HG02642 (cell line): ENCODE results near the gene FAF2.

Experiments used
- ATAC-seq: cut with Tn5 transposase; IDR thresholded peaks from one replicate; pipeline ENCODE4 v1.9.1; 2021; ENCODE audit warnings: mild to moderate bottlenecking; ENCODE audit not compliant: unreplicated experiment, poor library complexity

Gene FAF2

DNA sequence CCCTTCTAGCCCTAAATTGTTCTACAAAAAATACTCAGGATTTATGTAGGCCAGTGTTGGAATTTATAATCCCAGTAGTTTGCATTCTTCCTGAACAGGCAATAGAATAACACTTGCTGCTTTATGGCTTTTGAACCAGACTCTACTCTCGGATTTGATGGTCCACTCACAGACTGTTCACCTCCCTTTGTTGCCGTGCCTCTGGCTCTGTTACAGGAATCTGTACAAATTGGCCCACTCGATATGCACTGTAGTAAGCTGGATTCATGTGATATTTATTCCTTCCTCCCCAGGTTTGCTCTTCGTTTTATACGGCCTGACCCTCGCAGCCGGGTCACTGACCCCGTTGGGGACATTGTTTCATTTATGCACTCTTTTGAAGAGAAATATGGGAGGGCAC lies 43.7 kb downstream of the FAF2 start:
- no peak for ATAC-seq

DNA sequence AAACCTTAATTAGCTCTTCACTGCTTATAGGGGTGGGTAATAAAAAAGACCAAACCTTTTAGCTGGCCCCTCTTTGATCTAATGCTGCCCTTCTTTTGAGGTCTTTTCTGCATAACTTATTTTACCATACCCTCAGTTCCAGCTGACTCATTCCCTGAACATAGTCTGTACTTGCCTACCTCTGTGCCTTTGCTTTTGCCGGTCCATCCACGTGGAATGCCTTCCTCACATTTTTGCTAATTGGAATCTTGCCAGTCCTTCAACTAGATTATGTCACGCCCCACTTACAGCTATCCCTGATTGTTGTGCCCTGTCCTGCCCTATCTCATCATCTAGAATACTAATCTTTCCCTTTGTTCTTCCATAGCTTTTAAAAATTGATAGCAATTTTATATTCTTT lies 44.2 kb downstream of the FAF2 start:
- no peak for ATAC-seq

DNA sequence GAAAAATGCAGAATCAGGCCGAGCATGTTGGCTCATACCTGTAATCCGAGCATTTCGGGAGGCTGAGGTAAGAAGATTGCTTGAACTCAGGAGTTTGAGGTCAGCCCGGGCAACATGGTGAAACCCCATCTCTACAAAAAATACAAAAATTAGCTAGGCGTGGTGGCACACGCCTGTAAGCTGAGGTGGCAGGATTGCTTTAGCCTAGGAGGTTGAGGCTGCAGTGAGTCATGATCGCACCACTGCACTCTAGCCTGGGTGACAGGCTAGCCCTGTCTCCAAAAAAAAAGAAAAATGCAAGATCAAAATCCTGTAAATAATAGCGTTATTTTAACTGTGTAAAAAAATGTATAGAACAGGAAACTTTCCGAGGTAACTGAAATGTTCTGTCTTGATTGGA lies 49.7 kb downstream of the FAF2 start:
- no peak for ATAC-seq

DNA sequence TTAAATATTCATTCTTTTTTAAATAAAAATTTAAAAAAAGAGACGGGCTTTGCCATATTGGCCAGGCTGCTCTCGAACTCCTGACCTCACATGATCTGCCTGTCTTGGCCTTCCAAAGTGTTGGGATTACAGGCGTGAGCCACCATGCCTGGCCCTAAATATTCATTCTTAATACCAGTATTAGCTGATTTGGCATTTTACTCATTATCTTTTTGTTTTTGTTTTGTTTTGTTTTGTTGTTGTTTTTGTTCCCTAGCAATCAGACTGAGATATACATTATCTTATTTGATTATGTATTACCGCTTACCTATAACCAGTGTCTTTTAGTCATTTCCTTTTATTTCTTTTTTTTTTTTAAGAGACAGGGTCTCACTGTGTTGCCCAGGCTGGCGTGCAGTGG lies 51.1 kb downstream of the FAF2 start:
- no peak for ATAC-seq

DNA sequence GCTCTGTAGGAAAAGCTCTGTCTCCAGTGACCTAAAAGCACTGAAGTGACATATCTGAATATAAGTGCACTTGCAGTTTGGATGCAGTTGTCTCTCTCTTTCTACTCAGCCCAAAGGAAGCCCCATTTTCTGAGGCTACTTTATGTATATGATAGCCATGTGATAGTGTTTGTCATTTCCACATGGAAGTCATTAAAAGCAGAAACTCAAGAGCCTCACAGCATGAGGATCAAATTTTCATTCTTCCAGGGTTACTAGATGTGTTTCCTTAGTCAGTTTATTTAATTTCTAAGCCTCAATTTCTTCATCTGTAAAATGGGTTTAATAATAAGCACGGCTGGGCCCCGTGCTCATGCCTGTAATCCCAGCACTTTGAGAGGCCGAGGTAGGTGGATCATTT lies 52.3 kb downstream of the FAF2 start:
- ATAC-seq: no peak

DNA sequence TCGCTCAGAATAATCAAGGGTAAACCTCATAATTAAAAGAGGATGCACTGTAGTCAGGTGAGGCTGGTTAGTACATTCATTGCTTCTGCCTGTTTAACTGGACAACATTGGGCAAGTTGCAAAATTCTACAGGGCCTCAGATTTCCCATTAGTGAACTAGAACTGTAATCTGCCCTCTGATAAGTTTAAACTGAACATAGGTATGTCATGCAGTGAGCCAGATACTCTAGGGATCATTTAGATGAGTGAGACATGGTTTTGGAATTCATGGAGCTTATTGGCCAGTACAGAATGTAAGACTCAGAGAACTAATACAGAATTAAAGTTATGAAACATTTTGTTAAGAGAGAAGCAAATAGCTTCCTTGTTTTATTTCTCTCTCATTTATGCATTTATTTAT lies 53.1 kb downstream of the FAF2 start:
- ATAC-seq: no peak

DNA sequence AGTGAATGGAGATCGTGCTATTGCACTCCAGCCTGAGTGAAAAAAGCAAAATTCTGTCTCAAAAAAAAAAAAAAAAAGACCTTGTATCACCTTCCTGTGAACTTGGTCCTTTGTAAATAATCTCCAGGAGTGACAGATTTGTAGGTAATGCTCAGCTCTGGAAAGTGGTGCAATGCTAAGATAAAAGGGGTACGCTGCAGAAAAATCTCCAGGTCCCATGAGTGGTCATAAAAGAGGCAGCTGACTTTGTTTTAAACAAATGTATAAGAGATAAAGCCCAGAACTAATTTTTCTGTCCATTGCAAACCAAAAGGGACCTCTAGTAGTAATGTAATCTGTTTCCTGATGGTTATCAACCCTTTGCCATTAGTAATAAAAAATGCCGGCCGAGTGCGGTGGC lies 55.3 kb downstream of the FAF2 start:
- no peak for ATAC-seq

DNA sequence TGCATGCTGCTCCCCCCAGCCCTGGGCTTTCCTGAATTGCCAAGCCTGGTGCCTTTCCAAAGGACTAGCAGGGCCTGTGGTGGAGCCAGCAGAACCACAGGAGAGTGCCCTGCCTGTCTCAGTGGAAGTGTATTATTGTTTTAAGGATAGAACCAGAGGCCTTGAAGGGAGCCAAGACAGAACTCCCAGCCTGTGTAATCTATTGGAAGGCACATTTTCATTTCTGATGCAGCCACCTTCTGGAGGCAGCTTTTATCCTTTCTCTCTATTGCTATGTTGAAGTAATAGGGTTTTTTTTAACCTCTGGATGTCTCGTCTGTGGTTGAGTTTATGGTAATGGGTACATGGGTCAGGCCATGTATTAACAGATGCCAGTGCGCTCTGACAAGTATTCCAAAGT lies 59.7 kb downstream of the FAF2 start:
- ATAC-seq: no peak

DNA sequence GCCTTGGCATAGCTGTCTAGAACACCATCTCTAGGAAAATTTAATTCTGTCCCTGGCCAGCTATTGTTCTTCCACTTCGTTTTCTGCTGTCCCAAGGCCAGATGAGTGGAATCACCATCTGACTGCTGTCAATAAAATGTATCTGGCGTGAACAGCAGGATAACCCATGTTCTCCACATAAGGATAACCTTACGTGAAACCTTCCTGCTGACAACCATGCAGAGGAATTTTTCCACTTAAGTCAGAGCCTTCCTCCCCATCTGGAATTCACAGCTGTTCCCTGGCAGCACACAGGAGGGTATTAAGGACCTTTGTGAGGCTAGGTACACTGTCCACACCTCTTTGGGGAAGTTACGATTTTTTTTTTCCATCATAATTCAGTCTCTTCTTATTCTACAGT lies 60.4 kb downstream of the FAF2 start:
- no peak for ATAC-seq

DNA sequence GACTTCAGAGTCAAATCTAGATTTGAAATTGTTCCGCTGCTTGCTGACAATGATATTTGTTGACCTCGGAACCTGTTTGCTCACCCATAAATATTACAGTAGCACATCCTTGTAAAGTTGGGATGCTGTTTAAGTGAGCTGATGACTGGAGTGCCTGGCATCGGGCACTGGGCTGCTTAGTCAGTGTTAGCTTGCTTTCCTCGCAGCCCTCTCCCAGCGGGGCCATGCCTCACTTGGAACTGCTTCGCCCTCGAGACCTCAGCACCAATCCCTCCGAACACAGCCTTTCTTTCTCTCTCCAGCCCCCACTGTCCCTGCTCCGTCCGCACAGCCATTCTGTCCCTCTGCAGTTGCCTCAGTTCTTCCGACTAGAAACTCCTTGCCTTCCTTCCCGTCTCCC lies 65.6 kb downstream of the FAF2 start:
- ATAC-seq: no peak

DNA sequence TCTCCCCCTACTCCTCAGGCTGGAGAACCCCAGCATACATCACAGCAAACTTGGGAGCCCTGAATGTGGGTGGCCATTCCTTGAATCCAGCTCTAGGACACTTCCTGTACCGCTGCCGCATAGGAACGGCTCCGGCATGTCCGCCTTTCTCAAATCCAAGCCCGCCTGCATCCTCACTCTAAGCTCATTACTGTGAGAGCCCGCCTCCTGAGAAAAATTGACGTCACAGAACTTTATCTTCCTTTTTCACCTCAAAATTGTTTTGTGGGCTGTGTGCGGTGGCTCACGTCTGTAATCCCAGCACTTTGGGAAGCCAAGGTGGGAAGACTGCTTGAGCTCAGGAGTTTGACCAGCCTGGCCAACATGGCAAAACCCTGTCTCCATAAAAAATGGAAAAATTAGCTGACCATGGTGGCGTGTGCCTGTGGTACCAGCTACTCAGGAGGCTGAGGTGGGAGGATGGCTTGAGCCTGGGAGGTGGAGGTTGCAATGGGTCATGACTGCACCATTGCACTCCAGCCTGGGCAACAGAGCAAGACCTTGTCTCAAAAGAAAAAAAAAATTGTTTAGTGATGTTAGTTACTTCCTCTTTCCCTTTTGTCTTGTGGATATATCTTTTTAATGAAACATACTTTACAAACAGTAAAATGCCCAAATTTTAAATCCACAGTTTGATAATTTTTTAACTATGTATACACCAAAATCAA lies 66.2 kb downstream of the FAF2 start:
- ATAC-seq: no peak

DNA sequence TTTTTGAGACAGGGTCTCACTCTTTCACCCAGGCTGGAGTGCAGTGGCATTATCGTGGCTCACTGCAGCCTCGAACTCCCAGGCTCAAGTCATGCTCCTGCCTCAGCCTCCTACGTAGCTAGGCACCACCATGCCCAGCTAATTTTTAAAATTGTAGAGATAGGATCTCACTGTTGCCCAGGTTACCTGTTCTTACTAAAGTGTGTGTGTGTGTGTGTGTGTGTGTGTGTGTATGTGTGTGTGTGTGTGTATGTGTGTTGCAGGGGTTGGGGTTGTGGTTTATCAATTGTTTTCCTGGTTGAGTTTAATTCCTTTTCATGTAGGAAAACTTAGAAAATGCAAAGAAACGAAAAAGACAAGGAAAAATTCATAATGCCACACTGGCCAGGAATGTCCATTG lies 67.2 kb downstream of the FAF2 start:
- ATAC-seq: no peak

DNA sequence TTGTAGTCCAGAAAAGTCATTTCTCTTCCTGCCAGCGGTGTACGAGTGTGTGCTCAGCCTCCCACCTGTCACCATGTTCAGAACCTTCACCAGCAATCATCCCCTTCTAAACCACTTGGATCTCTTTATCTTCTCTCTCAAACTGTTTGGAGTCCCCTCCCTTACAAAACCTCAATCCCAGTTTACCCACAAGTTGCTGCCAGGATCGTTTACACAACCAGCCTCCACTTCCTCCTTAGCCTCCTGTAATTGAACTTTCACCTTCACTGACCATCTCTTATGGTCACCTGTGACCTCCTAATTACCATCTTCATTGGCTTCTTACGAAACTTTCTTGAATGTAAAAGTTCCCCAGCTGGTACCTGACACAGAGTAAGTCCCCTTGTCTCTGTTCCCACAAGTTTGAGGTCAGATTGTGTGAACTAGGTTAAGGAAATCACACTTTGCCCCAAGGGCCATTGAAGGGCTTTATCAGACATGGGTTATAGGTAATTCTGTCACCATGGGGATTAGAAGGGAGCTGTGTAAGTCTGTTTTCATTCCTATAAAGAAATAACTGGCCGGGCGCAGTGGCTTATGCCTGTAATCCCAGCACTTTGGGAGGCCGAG lies 69.0 kb downstream of the FAF2 start:
- no peak for ATAC-seq

DNA sequence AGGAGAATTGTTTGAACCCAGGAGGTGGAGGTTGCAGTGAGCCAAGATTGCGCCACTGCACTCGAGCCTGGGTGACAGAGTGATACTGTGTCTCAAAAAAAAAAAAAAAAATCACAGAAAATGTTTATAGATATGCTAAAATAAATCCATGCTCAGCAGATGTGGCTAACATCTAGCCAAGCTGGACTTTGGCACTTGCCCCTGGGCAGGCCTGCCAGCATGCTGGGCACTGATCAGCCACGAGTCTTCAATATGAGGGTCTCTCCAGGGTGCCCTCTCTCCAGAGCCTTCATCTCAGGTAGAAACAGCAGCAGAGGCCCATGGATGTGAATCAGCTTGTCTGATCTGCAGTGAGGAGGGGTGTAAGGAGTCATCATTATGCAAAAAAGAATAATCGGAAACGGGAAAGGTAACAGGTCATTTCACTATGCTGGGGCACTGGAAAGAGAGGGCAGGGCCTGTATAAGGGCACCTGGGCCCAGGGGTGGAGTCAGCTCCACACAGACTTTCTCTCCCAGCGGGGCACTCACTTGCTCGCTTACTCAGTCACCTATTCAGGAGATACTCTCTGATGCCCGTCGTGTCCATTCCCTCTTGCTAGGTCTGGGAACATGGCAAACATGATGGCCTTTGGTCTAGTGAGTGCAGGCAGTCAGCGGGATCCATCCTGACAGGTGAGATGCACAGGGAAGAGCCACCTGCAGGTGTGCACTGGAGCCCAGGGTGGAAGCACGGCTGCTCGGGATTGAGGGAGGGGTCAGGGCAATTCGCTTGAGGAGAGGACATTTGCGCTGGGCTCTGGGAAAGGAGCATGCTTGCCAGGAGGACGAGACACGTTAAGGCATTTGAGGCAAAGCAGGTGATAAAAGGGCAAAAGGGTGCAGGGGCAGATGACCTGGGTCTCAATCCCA lies 71.9 kb downstream of the FAF2 start:
- ATAC-seq: no peak

DNA sequence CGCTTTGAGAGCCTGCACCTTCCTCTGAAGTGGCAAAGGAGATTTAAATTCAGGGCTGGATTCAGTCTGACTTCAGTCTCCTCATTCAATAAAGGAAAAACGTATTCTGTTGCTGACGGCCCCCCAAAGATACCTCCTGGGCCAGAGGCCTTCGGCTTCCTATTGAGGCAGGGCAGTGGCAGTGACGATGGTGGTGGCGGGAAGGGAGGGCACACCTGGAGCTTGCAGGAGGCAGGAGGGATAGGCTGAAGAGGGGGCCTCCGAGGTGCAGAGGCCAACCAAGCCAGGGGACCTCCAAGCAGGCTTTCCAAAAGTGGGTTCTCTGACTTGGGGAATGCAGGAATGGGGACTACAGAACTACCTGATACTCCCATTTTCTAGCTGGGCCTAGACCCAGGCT lies 73.1 kb downstream of the FAF2 start:
- no peak for ATAC-seq

DNA sequence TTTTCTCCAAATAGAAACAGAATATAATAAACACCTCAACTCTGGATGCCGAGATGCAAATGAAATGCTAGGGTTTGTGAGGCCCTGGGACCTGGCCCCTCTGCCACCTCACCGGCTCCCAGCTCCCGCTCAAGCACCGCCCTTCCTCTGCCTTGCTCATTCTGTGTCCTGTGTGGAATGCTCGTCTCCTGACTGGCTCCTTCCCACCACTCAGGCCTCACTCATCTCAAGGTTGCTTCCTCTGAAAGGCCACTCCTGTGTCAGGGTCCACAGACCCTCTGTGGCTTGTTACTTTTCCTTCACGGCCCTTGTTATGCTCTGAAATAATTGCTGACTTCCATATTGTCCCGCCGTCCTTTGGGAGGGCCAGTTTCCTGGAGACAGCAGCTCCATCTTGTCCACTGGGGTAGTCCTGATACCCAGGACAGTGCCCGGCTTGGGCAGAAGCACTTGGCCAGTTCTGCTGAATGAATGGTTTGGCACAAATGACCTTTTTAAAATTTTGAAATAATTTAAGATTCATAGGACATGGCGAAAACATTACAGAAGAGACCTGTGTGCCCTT lies 73.6 kb downstream of the FAF2 start:
- no peak for ATAC-seq

DNA sequence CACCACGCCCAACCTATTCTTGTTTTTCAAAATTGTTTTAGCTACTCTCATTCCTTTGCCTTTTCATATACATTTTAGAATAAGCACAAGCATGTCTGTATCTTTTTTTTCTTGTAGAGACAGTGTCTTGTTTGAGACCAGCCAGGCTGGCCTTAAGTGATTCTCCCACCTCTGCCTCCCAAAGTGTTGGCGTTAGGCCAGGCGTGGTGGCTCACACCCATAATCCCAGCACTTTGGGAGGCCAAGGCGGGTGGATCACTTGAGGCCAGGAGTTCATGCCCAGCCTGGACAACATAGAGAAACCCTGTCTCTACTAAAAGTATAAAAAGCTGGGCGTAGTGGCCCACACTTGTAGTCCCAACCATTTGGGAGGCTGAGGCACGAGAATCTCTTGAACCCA lies 76.0 kb downstream of the FAF2 start:
- ATAC-seq: no peak

DNA sequence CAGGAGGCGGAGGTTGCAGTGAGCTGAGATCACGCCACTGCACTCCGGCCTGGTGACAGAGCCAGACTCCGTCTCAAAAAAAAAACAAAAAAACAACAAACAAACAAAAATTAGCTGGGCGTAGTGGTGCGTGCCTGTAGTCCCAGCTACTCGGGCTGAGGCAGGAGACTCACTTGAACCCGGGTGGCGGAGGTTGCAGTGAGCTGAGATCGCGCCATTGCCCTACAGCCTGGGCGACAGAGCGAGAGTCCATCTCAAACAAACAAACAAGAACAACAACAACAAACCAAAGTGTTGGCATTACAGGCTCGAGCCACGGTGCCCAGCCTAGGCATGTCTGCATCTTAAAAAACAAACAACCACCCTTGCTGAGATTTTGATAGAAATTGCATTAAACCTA lies 76.8 kb downstream of the FAF2 start:
- no peak for ATAC-seq

DNA sequence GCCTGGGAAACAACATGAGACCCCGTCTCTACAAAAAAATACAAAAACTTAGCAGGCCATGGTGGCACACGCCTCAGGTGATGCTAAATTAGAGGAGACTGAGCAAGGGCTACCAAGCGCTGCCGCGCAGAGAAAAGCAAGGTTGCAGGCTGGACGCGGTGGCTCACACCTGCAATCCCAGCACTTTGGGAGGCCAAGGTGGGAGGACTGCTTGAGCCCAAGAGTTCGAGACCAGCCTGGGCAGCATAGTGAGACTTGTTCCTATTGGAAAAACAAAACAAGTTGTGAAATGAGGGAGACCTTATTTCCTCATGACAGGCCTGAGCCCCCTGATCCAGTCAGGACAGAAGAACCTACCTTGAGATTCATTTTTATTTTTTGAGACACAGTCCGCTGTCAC lies 77.5 kb downstream of the FAF2 start:
- no peak for ATAC-seq

DNA sequence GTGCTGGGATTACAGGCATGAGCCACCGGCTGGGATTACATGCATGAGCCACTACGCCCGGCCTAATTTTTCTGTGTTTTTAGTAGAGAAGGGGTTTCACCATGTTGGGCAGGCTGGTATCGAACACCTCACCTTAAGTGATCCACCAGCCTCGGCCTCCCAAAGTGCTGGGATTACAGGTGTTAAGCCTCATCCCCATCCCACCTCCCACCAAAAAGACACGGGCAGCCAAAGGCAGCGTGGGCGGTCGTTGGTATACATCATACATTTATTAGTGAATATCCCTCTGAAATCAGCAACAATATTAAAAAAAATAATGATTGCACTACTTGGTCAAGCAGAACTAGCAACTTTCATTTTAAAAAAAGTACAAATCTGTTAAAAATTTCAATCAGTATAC lies 78.3 kb downstream of the FAF2 start:
- ATAC-seq: no peak
